GM12891 (cell line): ENCODE results near the gene HTRA1.

Experiments used
- PAX5 ChIP-seq: IDR thresholded peaks from 2 replicates; pipeline ENCODE4 v1.6.1; 2011; ENCODE audit warnings: low read length, moderate library complexity, mild to moderate bottlenecking; ENCODE audit not compliant: insufficient read depth, severe bottlenecking
- POLR2A ChIP-seq: IDR thresholded peaks from 2 replicates; pipeline ENCODE4 v1.6.1; 2011; ENCODE audit warnings: low read depth, low read length, control low read depth
- POLR2AphosphoS5 ChIP-seq: IDR thresholded peaks from 2 replicates; pipeline ENCODE4 v1.6.1; 2011; ENCODE audit warnings: low read depth, low read length, control low read depth
- POU2F2 ChIP-seq: IDR thresholded peaks from 2 replicates; pipeline ENCODE4 v1.6.1; 2011; ENCODE audit warnings: low read depth, mild to moderate bottlenecking, control low read depth, low read length, moderate library complexity
- SPI1 ChIP-seq: IDR thresholded peaks from 2 replicates; pipeline ENCODE4 v1.6.1; 2011; ENCODE audit warnings: low read depth, low read length, control low read depth
- TAF1 ChIP-seq: IDR thresholded peaks from 2 replicates; pipeline ENCODE4 v1.6.1; 2011; ENCODE audit warnings: low read depth, low read length, control low read depth

DNA sequence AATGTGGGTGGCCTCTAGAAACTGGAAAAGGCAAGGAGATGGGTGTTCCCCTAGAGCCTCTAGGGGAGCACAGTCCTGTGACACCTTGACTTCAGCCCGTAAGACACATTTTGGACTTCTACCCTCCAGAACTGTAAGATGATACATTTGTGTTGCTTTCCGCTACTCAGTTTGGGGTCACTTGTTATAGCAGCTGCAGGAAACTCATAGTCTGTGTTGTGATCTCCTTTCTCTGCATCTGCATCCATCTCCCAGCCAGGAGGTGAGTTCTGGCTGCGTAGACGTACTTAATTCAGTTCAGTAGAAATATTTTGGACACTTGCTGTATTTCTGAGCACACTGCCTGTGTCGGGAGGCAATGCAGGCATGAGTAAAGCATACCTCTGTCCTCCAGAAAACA, 69.9 kb downstream of the HTRA1 start:
- TF ChIP-seq SPI1: no peak
- no peak for TF ChIP-seq POLR2A
- no peak for TF ChIP-seq POU2F2
- no peak for TF ChIP-seq POLR2AphosphoS5
- no peak for TF ChIP-seq TAF1
- no peak for TF ChIP-seq PAX5
